HG03060 (cell line): ENCODE data around the gene KCNJ1.

Experiments
- ATAC-seq: cut with Tn5 transposase; IDR thresholded peaks from one replicate; pipeline ENCODE4 v1.9.1; 2021; ENCODE audit warnings: low read depth, moderate number of reproducible peaks; ENCODE audit not compliant: unreplicated experiment

KCNJ1 gene

DNA sequence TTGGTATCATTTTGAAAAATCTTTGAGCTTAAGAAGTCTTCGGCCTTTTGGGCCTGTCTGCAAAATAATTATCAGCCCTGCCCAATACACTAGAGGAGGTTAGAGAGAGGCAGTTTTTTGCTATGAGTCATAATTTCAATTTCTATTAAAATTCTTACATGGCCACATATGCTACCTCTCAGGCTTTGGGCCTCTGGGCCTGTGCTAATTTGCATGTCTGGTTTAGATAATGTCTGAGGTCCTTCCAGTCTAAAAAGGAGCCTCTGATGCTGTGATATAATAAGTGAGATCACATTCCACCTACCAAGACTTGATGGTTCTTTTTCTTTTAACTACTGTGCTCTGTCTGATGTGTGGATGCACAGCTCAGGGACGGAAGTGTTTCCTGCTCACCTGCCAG lies 70.8 kb downstream of the KCNJ1 start:
- peak; percentile 100 for ATAC-seq

DNA sequence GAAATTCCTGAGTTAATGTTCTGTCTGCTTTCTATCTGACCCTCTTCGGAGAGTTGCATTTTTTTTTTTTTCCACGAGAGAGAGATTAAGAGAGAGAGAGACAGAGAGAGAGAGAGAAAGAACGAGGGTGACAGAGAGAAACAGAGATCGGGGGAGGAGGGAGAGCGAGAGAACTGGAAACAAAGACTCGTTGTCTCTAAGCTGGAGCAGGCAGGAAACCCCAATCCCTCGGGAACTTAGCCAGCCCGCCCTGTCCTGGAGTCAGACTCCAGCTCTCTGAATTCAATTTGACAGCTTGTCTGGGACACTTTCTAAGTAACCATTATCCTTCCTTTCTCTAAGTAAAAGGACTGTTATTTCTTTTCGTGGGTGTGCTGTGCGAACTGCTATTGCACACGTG lies 76.9 kb downstream of the KCNJ1 start:
- no peak for ATAC-seq

DNA sequence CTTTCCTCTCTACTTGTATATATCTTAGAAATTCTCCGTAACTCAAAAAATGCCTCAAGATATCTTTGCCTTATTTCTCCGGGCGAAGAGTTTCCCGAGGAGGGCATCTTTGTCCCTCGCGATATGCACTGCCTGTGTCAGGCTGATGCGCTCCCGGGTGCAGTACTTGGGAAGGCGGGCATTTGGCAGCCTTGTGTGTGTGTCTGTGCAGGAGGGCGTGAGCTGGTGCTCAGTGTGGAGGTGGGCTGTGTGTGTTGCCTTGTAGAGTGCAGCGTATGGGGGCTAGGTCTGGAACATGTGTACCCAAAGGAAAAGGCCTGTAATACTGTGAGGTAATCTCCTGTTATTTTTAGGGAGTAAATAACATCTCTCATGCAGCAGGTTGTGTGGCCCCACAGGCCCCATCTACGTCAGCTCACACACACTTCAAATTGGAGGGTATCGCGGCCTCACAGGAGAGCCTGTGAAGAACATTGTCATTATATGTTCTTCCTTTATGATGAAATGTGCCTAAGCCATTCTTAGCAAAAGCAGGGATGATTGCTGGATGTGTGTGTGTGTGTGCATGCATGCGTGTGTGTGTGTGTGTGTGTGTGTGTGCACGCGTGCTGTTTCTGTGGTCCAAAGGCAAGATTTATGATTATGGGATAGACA lies 77.5 kb downstream of the KCNJ1 start:
- no peak for ATAC-seq
